ENCODE data around the gene SH2D4B. TPM values are rescaled to one million over a fixed set of nuclear protein-coding genes. Genes with fewer than 3 reads are reported as not detected.
A peak's percentile ranks its signal among the peaks of the same experiment; 100 is the strongest.

Gene SH2D4B
- total and polyA plus RNA-seq, 10 of the 15 experiments (the other 5 are each of a cell fraction or from before 2014, with no cell fraction given): 0.04 to 0.21 (median 0.13) TPM; not detected in 5

DNA sequence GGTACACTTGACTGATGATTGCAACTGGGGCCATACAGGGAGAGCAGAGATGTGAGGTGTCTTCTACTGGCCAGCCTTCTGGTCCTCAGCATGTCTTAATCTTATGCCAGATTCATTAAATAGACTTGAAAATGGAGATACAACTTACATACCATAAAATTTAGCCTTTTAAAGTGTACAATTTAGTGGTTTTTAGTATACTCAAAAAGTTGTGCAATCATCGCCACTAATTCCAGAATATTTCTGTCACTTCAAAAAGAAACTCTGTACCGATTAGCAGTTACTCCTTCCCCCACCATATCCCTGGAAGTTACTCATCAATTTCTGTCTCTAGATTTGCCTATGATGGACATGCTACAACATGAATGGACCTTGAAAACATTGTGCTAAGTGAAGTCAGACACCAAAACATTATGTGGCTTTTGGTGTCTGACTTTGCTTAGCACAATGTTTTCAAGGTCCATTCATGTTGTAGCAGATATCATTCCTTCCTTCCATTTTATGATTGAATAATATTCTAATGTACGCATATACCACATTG, 53.0 kb downstream of the SH2D4B start:
- no peaks in the 10 kb centered on the region for H3K27me3 ChIP-seq (replicated peaks in 1 of 2; ENCODE audit: control insufficient read depth in 2 of 2, insufficient read depth in 2 of 2, low read length in 1 of 2)
- ATAC-seq (peak; percentile 13), FAIRE-seq (no peak), DNase-seq (ENCODE audit: low read depth, low spot score) (no peak)
- SMC1A ChIA-PET (ENCODE audit: uncharacterized antibody, unreplicated experiment): interaction anchor here (0.7 to 3.1 kb wide), 5 partner anchors 8 to 85 kb away, joined by 3 to 8 read pairs (median 3); no protein-coding TSS in a partner anchor
- H3K4me3 ChIP-seq: no peak overlapping the region
- H3K79me2 ChIP-seq (ENCODE audit: control insufficient read depth, insufficient read depth, low read length): no peaks in the 10 kb centered on the region
- no peak overlapping the region for H3K9ac ChIP-seq (ENCODE audit: control insufficient read depth, insufficient read depth, low read length)
- H3K9me3 ChIP-seq (replicated peaks; ENCODE audit: control insufficient read depth, insufficient read depth, low read length): peaks cover 2% of the 10 kb centered on the region; the same call in 2 of the 3 replicates
- POLR2A ChIA-PET: interaction anchor here (0.9 kb wide), 1 partner anchor 8 kb away, joined by 5 read pairs; no protein-coding TSS in a partner anchor
- intact Hi-C loops (cut with micrococcal nuclease; ENCODE audit: unreplicated experiment) (loop anchor here (10.0 kb wide), 1 partner anchor 444 kb away; no protein-coding TSS in a partner anchor), in situ Hi-C loops (cut with MboI) (loop anchor here (10.0 kb wide), 1 partner anchor 146 kb away; no protein-coding TSS in a partner anchor)
- H3K4me1 ChIP-seq (ENCODE audit: control insufficient read depth, insufficient read depth, low read length): peaks cover 7% of the 10 kb centered on the region; the same call in 1 of the 2 replicates
- CTCF ChIA-PET: interaction anchor here (5.0 kb wide), 1 partner anchor 8 kb away, joined by 41 read pairs; no protein-coding TSS in a partner anchor
- H2AFZ ChIP-seq (ENCODE audit: control insufficient read depth, low read depth, low read length): no peak overlapping the region
- RAD21 ChIA-PET (ENCODE audit: unreplicated experiment): interaction anchor here (1.1 to 2.3 kb wide), 3 partner anchors 8 to 119 kb away, joined by 9 to 12 read pairs (median 9); no protein-coding TSS in a partner anchor
- WGBS (ENCODE audit: insufficient coverage, insufficient replicate concordance, low lambda C conversion rate, missing lambda C conversion rate): 93% methylated on average over 3 of the region's 3 CpGs
- no peak for TF ChIP-seq PBX3 (IDR thresholded peaks at IDR 0.05; ENCODE audit: insufficient replicate concordance, low read depth, low read length)
- no peak for TF ChIP-seq SMAD1 (IDR thresholded peaks at IDR 0.05; ENCODE audit: low read depth, partially characterized antibody)
- no peak for TF ChIP-seq ZNF274 (IDR thresholded peaks at IDR 0.05; ENCODE audit: insufficient read depth, insufficient read length)
- no peak for TF ChIP-seq FOXK2 (IDR thresholded peaks at IDR 0.05)
- TF ChIP-seq BCLAF1 (IDR thresholded peaks at IDR 0.05): no peak
- no peak for TF ChIP-seq PRDM15 (CRISPR knock-in tag; IDR thresholded peaks at IDR 0.05)
- no peak for TF ChIP-seq RAD21 (IDR thresholded peaks at IDR 0.05; ENCODE audit: insufficient read depth, low read depth, low read length)
- no peak for TF ChIP-seq EP300 (IDR thresholded peaks at IDR 0.05; ENCODE audit: borderline replicate concordance in 1 of 2, control insufficient read depth in 1 of 2, low read depth in 2 of 2, low read length in 2 of 2)
- TF ChIP-seq RAD51 (IDR thresholded peaks at IDR 0.05): no peak
- no peak for TF ChIP-seq GABPA (IDR thresholded peaks at IDR 0.05; ENCODE audit: low read depth)
- H3K27ac ChIP-seq (ENCODE audit: control insufficient read depth, insufficient read depth): no peak overlapping the region
- H3K36me3 ChIP-seq (ENCODE audit: control insufficient read depth in 2 of 2, insufficient read depth in 2 of 2, low read length in 1 of 2): no peaks in the 10 kb centered on the region
- no peaks in the 10 kb centered on the region for H4K20me1 ChIP-seq (ENCODE audit: control insufficient read depth, insufficient read depth)
- H3K4me2 ChIP-seq (ENCODE audit: control insufficient read depth, insufficient read depth): no peak overlapping the region
- no TSS peak for BruUV-seq (replicated peaks)
